HFFc6 (cell line): ENCODE data around the gene COL23A1. TPM values are rescaled to one million over a fixed set of nuclear protein-coding genes. Genes with fewer than 3 reads are reported as not detected.
A peak's percentile ranks its signal among the peaks of the same experiment; 100 is the strongest.

ENCODE experiments used
- DNase-seq: peaks from one replicate; pipeline ENCODE4 v3.0.0-alpha.2; 2018
- H3K27ac Mint-ChIP-seq: 2 replicates; pipeline ENCODE4 v1.8.0; 2020; ENCODE audit warnings: mild to moderate bottlenecking, mixed read lengths
- H3K27me3 Mint-ChIP-seq: 2 replicates; pipeline ENCODE4 v1.8.0; 2021; ENCODE audit warnings: mild to moderate bottlenecking, moderate library complexity, mixed read lengths; ENCODE audit not compliant: insufficient read depth
- H3K36me3 Mint-ChIP-seq: 2 replicates; pipeline ENCODE4 v1.8.0; 2021; ENCODE audit warnings: low read depth, mixed read lengths
- H3K4me1 Mint-ChIP-seq: 2 replicates; pipeline ENCODE4 v1.8.0; 2020; ENCODE audit warnings: low read depth, mixed read lengths
- H3K4me3 Mint-ChIP-seq: 2 replicates; pipeline ENCODE4 v1.8.0; 2020; ENCODE audit warnings: mild to moderate bottlenecking, moderate library complexity, mixed read lengths
- H3K9me3 Mint-ChIP-seq: 2 replicates; pipeline ENCODE4 v1.8.0; 2020; ENCODE audit warnings: mild to moderate bottlenecking, mixed read lengths
- CTCF ChIP-seq: fragments of 200-600 bp; sonication (generic); IDR thresholded peaks from 2 replicates; pipeline ENCODE4 v1.5.0; 2021; ENCODE audit warnings: antibody characterized with exemption, mild to moderate bottlenecking
- long read RNA-seq: library from polyadenylated mRNA; unstranded; transcript quantifications from one replicate; pipeline ENCODE4 v2.0.0, GENCODE V29; 2019
- total RNA-seq, 6 experiments: library from RNA; stranded (reverse); fragmentation: NEBNext Ultra II Directional; extraction: Animal tissue kit (Norgen Biotek cat#: 25700); gene quantifications; 2 replicates in 1 of 6; 3 replicates in 5 of 6; pipeline ENCODE4 v1.2.3, GENCODE V29; 2021

The COL23A1 gene
- not detected for total RNA-seq
- long read RNA-seq: 0 reads

GRCh38 chr5:178590141-178590923 lies at the start of gene COL23A1:
COL23A1 (minus strand) TSS chr5:178590393.
- Mint-ChIP-seq H3K9me3 (peaks cover 13% of the 10 kb centered on the region), H3K27me3 (peaks cover 17% of the 10 kb centered on the region), H3K4me3 (no peak within 1 kb of the TSS; the same call in 1 of the 2 replicates), H3K4me1 (peaks cover 6% of the 10 kb centered on the region; the same call in 1 of the 2 replicates), H3K36me3 (peaks cover 16% of the 10 kb centered on the region), H3K27ac (no peak within 1 kb of the TSS)
- no peak for DNase-seq
- TF ChIP-seq CTCF: peak; percentile 65

- Mint-ChIP-seq H3K27me3 (peaks cover 13% of the 10 kb centered on the region), H3K36me3 (no peaks in the 10 kb centered on the region), H3K9me3 (no peaks in the 10 kb centered on the region), H3K4me3 (no peak overlapping the region), H3K27ac (no peak overlapping the region), H3K4me1 (peaks cover 24% of the 10 kb centered on the region)
- no peak for DNase-seq
- TF ChIP-seq CTCF: no peak
Observed at GRCh38 chr5:178637356-178638074, 47.3 kb upstream of the COL23A1 start.

DNA sequence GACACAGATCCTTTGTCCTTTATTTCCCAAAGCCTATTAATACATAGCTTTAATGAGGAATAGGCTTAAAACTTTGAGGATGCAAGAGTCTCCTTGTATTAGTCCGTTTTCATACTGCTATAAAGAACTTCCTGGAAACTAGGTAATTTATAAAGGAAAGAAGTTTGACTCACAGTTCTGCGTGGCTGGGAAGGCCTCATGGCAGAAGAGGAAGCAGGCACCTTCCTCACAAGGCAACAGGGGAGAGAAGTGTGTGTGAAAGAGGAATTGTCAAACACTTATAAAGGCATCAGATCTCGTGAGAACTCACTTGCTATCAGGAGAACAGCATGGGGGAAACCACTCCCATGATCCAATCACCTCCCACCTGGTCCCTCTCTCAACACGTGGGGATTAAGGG lies 42.1 kb upstream of the COL23A1 start:
- no peak overlapping the region for H3K27ac Mint-ChIP-seq
- no peak overlapping the region for H3K4me3 Mint-ChIP-seq
- no peak for DNase-seq
- no peaks in the 10 kb centered on the region for H3K9me3 Mint-ChIP-seq
- no peak for TF ChIP-seq CTCF
- peaks cover 12% of the 10 kb centered on the region for H3K4me1 Mint-ChIP-seq
- 0 out of 2 replicates have a peak, but pooled peaks cover 5% of the 10 kb centered on the region for H3K36me3 Mint-ChIP-seq
- H3K27me3 Mint-ChIP-seq: peaks cover 19% of the 10 kb centered on the region

GRCh38 chr5:178630951-178631350 lies 40.8 kb upstream of the COL23A1 start:
- no peak for DNase-seq
- Mint-ChIP-seq H3K4me1 (peaks cover 12% of the 10 kb centered on the region), H3K27me3 (peaks cover 19% of the 10 kb centered on the region), H3K9me3 (no peaks in the 10 kb centered on the region), H3K27ac (no peak overlapping the region), H3K4me3 (no peak overlapping the region), H3K36me3 (0 out of 2 replicates have a peak, but pooled peaks cover 5% of the 10 kb centered on the region)
- no peak for TF ChIP-seq CTCF

DNA sequence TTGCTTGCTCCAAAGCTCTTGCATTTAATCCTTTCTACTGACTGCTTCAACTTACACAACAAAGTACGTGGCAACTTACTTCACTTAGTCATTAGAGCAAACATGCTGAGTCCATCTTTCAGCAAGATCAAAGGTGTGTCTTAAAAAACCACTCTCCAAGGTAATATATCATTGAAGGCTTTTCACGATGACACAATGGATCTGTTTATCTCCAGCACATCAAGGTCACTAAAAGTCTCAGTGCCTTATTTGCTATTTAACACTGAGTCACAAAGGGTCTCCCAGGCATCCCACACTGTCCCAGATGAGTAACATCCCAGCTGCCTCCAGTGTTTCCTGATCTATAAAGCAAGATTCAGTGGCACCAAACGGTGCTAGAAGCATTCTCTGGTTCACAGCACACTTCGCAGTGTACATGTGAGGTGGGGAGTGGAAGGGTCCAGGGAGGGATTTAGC lies 40.3 kb upstream of the COL23A1 start:
- 0 out of 2 replicates have a peak, but pooled peaks cover 5% of the 10 kb centered on the region for H3K36me3 Mint-ChIP-seq
- peaks cover 12% of the 10 kb centered on the region for H3K4me1 Mint-ChIP-seq
- no peak for TF ChIP-seq CTCF
- DNase-seq: peak; percentile 16
- peaks cover 19% of the 10 kb centered on the region for H3K27me3 Mint-ChIP-seq
- H3K27ac Mint-ChIP-seq: no peak overlapping the region; the same call in 1 of the 2 replicates
- H3K9me3 Mint-ChIP-seq: no peaks in the 10 kb centered on the region
- H3K4me3 Mint-ChIP-seq: no peak overlapping the region
